HG02884 (cell line): ENCODE measurements around the gene DLL4.

Source experiments
- ATAC-seq: cut with Tn5 transposase; IDR thresholded peaks from one replicate; pipeline ENCODE4 v1.9.1; 2021; ENCODE audit warnings: mild to moderate bottlenecking, moderate library complexity; ENCODE audit not compliant: unreplicated experiment

Gene DLL4

DNA sequence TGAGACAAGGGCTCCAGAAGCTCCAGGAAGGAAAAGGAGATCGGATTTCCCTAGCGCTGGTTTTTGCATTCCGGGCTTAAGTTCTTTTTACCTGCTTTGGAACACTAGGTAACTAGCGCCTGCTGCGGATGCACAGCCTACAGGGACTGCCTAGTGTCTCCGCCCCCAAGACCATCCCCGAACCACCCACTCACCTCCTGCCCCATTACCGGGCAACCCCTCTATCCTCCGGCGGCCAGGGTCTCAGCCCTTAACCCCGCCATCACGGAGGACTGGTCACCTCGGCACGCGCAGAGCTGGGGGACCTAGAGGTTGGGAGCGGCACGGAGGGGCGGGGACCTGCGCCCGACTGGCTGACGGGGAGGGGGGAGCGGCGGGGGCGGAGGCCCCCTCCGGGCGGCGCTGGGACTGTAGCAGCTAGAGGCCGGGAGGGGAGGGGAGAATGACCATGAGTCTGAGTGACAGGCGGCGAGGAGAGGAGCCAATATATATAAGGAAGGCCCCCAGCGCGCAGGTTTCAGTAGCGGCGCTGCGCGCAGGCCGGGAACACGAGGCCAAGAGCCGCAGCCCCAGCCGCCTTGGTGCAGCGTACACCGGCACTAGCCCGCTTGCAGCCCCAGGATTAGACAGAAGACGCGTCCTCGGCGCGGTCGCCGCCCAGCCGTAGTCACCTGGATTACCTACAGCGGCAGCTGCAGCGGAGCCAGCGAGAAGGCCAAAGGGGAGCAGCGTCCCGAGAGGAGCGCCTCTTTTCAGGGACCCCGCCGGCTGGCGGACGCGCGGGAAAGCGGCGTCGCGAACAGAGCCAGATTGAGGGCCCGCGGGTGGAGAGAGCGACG, at the start of gene DLL4:
Gene DLL4 (plus strand): TSS at position 520 of the 839 bp plus-strand sequence. CDS start 329 bp downstream, outside the sequence.
- ATAC-seq: no peak

DNA sequence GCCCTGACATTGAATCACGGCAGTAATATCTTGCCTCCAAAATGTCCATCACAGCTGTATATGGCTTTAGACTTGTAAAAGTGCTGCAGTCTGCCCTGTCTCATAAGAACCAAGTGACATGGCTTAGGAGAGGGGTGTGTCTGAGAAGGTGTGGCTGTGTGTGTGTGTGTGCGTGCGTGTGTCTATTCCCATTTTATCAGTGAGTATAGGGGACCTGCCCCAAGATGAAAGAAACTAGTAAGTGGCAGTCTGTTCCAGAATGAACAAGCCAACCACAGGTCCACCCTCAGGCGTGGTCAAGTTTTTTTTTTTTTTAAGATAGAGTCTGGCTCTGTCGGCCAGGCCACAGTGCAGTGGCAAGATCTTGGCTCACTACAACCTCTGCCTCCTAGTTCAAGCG, 49.5 kb upstream of the DLL4 start:
- ATAC-seq: no peak

DNA sequence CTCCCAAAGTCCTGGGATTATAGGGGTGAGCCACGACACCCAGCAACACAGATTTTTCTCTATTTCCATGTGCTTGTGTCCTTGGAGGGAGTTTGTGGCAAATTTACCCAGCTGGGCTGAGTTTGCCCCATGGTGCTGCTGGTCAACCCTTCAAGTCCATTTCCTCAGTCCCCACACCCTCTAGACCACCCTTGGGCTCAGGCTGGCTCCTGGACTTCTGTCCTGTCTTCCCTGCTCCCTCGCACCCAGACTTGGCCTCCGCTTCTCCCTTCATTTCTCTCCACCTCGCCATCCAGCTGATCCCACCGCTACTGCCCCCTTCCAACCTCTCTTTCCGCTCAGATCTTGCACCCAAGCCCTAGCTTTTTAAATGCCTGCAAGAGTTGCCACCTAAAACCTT, 47.8 kb upstream of the DLL4 start:
- ATAC-seq: no peak

DNA sequence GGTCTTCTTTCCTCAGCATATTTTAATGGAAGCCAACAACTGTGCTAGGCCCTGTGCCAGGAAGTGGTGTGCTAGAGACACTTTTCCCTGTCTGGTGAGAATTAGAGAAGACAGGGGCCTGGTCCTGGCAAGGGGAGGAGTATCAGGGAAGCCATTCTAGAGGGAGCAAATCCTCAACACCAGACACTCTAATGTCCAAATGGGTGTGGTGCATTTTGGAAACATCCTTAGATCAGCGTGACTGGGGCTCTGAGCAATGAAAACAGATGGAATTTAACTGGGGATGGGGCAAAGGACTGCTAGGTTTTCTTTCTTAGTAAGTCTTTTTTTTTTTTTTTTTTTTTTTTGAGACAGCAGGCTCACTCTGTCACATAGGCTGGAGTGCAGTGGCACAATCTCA, 42.6 kb upstream of the DLL4 start:
- no peak for ATAC-seq

DNA sequence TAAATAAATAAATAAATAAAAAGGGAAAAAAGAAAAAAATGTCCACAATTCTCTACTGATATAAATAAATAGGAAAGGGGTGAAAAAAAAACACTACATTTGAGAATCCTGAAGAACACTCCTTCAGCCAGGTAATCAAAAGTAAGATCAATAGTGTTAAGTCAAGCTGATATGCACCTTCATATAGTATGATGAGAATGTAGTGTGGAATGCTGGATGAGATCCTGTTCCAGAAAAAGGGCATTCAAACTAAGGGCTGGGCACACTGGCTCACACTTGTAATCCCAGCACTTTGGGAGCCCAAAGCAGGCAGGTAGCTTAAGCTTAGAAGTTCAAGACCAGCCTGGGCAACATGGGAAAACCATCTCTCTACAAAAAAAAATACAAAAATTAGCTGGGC, 40.0 kb upstream of the DLL4 start:
- no peak for ATAC-seq

DNA sequence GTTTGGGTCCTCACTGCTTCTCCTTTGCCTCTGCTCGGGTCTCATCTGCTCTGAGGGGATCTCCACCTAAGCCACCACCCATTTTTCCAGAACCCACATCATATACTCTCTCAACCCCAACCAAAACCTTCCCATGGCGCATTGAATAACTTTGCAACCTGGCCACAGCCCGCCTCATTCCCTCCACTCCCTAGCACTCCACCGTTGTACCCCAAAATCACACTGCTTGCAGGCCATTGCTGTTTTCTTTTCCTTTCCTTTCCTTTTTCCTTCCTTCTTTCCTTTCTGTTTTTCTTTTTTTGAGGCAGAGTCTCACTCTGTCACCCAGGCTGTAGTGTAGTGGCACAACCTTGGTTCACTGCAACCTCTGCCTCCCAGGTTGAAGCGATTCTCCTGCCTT, 38.0 kb upstream of the DLL4 start:
- ATAC-seq: no peak

DNA sequence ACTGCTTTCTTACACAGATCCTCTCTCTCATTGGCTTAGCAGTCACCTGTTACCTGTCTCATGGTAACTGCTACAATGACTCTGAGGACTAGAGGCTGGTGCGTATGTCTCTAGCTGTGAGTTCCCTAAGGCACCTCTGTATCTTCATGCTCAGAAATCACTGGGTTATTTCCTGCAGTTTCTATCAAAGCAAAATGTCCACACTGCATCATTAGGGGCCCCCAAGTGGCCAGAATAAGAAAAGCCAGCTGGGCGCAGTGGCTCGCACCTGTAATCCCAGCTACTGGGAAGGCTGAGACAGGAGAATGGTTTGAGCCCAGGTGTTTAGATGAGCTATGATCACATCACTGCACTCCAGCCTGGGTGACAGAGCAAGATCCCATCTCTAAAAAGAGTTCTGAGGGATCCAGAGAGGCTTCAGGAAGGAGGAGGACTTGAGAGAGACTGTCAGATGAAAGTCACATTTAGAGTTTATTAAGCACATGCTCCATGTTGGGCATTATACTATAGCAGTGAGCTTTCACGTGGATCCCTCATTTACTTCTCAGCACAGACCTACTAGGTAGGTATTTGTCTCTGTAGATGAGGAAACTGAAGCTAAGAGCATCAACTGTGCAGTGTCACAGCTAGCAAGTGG, 37.2 kb upstream of the DLL4 start:
- ATAC-seq: no peak

DNA sequence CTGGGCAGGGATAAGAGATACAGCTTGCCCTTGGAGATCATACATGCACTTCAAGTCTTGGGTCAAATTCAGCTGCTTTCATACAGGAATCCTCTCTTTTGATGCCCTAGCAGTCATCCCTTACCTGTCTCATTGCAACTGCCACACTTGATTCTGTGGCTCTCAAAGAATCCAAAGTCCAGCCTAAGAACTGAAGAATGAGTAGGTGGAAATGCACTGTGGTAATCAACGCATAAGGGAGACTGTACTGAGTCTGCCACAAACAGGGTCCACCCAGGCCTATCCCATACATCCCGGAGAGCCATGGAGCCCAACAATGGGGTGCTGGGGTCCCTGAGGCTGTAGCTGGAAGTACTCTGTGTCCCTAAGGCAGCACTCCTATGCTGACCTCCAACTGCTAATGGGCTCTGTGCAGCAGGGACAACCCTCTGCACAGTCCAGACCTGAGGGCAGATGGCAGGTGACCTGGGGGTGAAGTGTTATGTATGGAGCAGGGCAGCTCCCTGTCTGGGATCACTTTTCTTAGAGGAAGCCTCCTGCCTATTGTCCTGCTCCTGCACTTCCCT, 36.6 kb upstream of the DLL4 start:
- no peak for ATAC-seq

DNA sequence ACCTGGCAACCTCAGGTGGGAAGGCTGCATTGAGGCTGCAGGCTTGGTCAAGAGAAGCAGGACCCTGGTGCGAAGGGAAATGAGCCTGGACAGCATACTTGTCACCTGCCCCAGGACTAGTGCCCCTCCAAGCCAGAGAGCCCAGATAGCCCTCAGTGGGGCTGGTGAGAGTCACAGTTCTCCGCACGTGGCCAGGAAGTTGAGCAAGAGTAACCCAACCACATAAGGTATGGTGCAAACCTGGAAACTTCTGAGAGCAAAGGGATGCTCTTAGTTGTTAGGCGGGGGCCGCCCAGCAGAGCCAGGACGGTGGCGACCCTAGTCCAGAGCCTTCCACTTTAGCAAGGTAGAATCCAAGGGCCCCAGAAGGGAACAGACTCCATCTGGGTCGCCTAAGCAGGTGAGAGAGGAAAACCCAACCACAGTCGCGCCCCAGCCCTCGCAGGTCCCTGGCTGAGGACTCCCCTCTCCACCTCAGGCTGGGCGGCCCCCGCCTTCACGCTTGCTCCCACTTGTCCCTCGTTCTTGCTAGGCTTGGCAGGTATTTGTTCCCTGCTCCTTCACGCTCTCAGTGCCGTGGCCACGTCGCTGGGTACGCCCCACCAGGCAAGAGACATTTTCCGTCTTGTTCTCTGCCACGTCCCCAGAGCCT, 36.0 kb upstream of the DLL4 start:
- no peak for ATAC-seq

DNA sequence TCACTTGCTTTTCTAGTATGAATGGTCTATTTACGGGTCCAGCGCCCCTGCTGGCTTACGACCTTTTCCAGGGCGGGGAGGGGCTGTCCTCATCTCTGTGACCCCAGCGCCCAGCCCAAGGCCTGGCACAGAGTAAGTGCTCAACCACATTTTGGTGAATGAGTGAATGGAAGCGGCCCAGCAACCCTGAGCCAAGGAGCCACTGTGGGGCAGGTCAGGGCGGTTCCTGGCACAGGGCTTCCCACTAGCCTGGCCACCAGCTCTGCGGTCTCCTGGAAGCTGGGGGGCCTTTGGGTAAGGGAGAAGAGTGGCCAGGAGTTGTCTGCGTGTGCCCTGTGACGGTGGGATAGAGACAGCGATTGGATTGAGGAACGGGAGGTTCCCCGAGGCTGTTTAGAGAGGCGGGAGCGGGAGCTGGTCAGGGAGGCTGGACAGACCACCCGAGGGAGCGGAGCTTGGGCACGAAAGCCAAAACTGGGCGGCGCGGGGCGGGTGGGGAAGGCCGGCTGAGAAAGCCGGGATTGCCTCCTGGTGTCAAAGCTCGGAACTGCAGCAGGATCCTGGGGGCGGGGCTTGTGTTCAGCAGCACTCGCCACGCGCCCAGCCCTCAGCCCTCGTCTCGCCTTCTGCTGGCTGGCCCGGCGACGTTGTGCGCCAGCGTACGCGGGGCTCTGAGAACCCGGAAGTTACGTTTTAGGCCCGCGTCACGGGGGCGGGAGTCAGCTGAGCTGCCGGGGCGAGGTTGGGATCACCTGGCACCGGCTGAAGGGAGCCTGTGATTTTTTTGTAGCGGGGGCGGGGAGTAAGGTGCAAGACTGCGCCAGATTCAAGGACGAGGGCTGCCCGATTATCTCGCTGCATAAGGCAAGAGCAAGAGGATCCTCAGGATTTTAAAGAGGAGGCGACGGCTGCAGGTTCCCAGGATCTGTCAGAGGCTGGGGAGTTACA, 35.1 kb upstream of the DLL4 start, which contains the start of gene VPS18:
Gene VPS18 (plus strand): TSS at position 718 of the 948 bp plus-strand sequence. CDS start 319 bp downstream, outside the sequence.
- peak; percentile 85 for ATAC-seq

DNA sequence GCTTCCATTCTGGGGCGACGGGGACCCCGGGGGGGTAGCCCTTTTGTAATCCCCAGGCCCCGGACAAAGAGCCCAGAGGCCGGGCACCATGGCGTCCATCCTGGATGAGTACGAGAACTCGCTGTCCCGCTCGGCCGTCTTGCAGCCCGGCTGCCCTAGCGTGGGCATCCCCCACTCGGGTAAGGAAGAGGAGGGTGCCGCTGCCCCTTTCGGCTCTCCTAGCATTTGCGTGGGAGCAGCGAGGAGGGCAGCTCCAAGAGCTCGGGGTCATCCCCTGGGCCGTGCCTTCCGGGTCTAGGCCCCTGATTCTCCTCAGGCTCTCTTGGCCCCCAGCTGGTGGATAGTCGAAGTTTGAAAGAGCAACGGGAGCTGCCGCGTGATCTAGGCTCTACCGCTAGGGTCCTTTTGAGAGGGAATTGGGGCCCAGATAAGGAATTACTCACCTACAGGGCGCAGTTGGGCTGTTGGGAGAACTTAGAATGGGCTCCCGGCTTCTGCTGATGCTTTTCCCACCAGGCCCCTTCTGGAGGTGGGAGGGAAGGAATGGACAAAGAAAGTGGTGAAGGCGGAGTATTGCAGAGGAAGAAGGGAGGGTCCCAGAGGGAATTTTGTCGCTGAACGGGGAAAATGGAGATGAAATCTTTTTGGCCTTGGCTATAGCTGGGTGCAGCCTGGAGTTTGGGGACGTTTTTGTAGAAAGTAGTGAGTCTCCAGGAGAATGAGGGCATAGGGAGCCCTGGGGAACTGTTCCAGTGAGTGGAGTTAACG, 34.3 kb upstream of the DLL4 start:
- no peak for ATAC-seq

DNA sequence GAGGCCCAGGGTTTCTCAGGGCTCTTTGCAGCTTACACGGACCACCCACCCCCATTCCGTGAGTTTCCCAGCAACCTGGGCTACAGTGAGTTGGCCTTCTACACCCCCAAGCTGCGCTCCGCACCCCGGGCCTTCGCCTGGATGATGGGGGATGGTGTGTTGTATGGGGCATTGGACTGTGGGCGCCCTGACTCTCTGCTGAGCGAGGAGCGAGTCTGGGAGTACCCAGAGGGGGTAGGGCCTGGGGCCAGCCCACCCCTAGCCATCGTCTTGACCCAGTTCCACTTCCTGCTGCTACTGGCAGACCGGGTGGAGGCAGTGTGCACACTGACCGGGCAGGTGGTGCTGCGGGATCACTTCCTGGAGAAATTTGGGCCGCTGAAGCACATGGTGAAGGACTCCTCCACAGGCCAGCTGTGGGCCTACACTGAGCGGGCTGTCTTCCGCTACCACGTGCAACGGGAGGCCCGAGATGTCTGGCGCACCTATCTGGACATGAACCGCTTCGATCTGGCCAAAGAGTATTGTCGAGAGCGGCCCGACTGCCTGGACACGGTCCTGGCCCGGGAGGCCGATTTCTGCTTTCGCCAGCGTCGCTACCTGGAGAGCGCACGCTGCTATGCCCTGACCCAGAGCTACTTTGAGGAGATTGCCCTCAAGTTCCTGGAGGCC, 29.5 kb upstream of the DLL4 start:
- no peak for ATAC-seq

DNA sequence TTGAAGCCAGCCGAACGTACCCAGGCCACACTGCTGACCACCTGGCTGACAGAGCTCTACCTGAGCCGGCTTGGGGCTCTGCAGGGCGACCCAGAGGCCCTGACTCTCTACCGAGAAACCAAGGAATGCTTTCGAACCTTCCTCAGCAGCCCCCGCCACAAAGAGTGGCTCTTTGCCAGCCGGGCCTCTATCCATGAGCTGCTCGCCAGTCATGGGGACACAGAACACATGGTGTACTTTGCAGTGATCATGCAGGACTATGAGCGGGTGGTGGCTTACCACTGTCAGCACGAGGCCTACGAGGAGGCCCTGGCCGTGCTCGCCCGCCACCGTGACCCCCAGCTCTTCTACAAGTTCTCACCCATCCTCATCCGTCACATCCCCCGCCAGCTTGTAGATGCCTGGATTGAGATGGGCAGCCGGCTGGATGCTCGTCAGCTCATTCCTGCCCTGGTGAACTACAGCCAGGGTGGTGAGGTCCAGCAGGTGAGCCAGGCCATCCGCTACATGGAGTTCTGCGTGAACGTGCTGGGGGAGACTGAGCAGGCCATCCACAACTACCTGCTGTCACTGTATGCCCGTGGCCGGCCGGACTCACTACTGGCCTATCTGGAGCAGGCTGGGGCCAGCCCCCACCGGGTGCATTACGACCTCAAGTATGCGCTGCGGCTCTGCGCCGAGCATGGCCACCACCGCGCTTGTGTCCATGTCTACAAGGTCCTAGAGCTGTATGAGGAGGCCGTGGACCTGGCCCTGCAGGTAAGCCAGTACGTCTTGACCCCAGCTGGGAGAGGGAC, 28.7 kb upstream of the DLL4 start:
- no peak for ATAC-seq

DNA sequence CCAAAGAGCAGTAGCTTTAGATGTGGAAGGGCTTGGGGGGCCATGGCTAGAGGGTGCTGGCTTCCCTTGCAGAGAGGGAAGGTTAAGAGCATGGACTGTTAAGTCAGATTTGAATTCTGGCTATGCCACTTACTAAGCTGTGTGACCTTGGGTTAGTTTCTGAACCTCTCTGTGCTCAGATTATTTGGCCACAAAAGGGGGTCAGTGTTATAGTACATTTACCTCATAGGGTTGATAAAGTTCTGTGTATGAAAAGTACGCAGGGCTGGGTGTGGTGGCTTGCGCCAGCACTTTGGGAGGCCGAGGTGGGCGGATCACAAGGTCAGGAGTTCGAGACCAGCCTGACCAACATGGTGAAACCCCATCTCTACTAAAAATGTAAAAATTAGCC, 28.1 kb upstream of the DLL4 start:
- no peak for ATAC-seq

DNA sequence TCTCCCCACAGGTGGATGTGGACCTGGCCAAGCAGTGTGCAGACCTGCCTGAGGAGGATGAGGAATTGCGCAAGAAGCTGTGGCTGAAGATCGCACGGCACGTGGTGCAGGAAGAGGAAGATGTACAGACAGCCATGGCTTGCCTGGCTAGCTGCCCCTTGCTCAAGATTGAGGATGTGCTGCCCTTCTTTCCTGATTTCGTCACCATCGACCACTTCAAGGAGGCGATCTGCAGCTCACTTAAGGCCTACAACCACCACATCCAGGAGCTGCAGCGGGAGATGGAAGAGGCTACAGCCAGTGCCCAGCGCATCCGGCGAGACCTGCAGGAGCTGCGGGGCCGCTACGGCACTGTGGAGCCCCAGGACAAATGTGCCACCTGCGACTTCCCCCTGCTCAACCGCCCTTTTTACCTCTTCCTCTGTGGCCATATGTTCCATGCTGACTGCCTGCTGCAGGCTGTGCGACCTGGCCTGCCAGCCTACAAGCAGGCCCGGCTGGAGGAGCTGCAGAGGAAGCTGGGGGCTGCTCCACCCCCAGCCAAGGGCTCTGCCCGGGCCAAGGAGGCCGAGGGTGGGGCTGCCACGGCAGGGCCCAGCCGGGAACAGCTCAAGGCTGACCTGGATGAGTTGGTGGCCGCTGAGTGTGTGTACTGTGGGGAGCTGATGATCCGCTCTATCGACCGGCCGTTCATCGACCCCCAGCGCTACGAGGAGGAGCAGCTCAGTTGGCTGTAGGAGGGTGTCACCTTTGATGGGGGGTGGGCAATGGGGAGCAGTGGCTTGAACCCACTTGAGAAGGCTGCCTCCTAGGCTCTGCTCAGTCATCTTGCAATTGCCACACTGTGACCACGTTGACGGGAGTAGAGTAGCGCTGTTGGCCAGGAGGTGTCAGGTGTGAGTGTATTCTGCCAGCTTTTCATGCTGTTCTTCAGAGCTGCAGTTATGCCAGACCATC, 26.3 kb upstream of the DLL4 start:
- ATAC-seq: no peak

DNA sequence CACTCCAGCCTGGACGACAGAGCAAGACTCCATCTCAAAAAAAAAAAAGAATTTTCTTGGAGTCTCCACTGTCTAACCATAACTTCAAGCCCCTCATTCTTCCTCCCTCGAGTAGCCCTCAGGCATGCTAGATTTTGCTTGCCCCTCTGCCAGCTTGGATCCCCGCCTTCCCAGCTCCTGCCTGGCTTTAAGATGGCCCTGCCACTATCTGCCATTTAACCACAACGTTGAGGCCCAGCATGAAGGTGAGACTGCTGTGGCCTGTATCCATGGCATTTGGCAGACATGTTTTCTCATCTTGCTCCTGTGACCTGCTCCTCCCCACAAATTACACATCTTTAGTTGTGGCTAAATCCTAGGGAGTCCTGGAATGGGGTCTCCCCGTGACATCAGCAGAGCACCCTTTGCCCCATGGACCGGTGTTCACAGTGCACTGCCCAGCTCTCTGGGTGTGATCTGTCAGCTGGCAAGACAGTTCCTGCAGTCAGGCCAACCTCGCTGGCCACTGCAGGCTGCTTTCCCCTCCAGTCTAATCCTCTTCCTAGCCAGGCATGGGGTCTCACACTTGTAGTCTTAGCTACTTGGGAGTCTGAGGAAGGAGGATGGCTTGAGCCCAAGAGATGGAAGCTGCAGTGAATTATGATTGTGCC, 24.5 kb upstream of the DLL4 start:
- ATAC-seq: no peak
